Mammary epithelial cell (primary cell): ENCODE data around the gene DPH6.

ENCODE experiments used
- CTCF ChIP-seq, 2 donors: IDR thresholded peaks in 1 of 2; conservative IDR thresholded peaks in 1 of 2; 2 replicates each; pipeline ENCODE4 v1.5.1; 2011 to 2012; ENCODE audit warnings: inconsistent platforms in 2 of 2, low read length in 2 of 2, mild to moderate bottlenecking in 2 of 2, control low read depth in 1 of 2, low read depth in 1 of 2; ENCODE audit not compliant: insufficient read depth in 1 of 2; ENCODE audit errors: extremely low read depth in 1 of 2
- EZH2 ChIP-seq: IDR thresholded peaks from 2 replicates; pipeline ENCODE4 v1.6.1; 2012; ENCODE audit warnings: low read length, inconsistent platforms, borderline replicate concordance

GRCh38 chr15:35383506-35383905 lies 162.5 kb downstream of the DPH6 start:
- TF ChIP-seq CTCF (conservative IDR thresholded peaks at IDR 0.05 in 1 of 2, IDR thresholded peaks at IDR 0.05 in 1 of 2; ENCODE audit: extremely low read depth in 1 of 2, insufficient read depth in 1 of 2, low read depth in 1 of 2, low read length in 2 of 2) (no peak), EZH2 (no peak)
